ENCODE data around the gene GLCE.

Gene GLCE

DNA sequence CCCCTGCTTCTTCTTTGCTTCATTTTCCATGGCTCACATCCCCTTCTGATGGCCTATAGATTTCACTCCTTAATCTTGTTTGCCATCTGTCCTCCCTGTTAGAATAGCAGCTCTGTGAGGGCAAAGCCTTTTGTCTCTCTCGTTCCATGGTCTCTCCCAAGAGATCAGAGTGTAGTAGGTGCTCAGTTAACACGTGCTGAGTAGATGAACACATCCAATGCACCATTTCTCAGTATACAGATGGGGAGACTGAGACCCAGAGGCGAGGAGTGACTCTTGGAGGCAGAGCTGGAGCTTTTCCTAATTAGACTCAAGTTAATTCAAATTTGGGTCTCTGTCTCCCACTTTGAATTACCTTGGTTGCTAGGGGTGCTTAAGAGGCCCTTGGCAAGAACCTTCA is 142.5 kb downstream of the GLCE start:
- no peak for DNase-seq (ENCODE audit: low read depth)
- no peak overlapping the region for H3K4me3 ChIP-seq (ENCODE audit: low read length)
- TF ChIP-seq, protein P1, sequence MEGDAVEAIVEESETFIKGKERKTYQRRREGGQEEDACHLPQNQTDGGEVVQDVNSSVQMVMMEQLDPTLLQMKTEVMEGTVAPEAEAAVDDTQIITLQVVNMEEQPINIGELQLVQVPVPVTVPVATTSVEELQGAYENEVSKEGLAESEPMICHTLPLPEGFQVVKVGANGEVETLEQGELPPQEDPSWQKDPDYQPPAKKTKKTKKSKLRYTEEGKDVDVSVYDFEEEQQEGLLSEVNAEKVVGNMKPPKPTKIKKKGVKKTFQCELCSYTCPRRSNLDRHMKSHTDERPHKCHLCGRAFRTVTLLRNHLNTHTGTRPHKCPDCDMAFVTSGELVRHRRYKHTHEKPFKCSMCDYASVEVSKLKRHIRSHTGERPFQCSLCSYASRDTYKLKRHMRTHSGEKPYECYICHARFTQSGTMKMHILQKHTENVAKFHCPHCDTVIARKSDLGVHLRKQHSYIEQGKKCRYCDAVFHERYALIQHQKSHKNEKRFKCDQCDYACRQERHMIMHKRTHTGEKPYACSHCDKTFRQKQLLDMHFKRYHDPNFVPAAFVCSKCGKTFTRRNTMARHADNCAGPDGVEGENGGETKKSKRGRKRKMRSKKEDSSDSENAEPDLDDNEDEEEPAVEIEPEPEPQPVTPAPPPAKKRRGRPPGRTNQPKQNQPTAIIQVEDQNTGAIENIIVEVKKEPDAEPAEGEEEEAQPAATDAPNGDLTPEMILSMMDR (IDR thresholded peaks at IDR 0.05; ENCODE audit: insufficient read depth, low read depth, low read length, missing control alignments): no peak

DNA sequence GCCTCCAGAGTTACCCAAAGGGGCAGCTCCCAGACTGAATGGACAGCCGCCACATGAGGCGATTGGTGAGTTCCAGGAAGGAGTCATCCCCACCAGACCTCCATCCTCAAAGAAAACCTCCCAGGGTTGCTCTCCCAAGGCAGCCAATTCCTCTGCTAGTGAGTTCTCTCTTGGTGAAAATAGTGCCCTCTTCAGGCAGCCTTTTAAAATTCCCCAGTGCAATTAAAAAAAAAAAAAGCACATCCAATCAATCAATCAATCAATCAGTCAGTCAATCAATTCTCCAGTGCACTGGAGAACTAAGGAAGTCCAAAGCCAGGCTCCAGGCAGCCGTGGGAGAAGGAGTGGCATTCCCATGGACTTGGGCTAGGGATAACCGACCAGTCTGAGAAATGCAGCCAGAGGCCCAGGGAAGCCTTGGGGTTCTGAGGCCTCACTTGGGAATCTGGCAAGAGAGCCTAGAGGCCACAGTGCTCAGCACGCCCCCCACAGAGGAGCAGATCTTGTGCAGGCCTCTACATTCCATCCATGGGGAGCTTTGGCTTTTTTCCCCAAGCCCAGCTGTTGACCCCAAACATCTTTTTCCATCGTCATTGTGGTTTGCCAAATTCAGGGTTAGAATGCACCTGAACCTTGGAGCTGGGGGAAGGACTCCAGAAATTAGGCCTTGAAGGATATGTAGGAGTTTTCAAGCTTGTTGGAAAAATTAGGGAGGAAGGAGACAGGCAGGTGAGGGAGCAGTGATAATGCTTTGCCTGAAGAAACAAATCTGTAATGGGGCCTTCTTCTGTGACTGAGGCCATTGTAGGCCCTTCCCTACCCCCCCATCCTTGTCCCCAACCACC is 143.1 kb downstream of the GLCE start:
- TF ChIP-seq, protein P1 (IDR thresholded peaks at IDR 0.05; ENCODE audit: insufficient read depth, low read depth, low read length, missing control alignments): peak; percentile 2
- no peak for DNase-seq (ENCODE audit: low read depth)
- no peak overlapping the region for H3K4me3 ChIP-seq (ENCODE audit: low read length)

DNA sequence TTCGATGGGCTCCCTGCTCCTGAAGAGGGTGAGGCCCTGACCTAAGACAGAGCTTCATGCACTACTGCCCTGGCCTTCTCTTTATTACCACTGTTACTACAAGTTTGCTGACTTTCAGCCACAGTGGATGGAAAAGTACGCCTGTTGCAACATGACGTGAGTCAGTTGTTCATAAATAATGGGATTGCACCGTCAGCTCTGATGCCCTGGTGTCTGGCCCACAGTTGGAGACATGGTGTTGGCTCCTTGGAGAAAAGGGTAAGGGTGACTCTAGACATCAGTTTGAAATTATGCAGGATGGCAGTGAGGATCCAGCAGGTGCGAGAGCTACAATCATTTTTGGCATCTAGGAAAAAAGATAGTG is 143.7 kb downstream of the GLCE start:
- no peak overlapping the region for H3K4me3 ChIP-seq (ENCODE audit: low read length)
- DNase-seq (ENCODE audit: low read depth): peak; percentile 91
- TF ChIP-seq, protein P1 (IDR thresholded peaks at IDR 0.05; ENCODE audit: insufficient read depth, low read depth, low read length, missing control alignments): no peak

DNA sequence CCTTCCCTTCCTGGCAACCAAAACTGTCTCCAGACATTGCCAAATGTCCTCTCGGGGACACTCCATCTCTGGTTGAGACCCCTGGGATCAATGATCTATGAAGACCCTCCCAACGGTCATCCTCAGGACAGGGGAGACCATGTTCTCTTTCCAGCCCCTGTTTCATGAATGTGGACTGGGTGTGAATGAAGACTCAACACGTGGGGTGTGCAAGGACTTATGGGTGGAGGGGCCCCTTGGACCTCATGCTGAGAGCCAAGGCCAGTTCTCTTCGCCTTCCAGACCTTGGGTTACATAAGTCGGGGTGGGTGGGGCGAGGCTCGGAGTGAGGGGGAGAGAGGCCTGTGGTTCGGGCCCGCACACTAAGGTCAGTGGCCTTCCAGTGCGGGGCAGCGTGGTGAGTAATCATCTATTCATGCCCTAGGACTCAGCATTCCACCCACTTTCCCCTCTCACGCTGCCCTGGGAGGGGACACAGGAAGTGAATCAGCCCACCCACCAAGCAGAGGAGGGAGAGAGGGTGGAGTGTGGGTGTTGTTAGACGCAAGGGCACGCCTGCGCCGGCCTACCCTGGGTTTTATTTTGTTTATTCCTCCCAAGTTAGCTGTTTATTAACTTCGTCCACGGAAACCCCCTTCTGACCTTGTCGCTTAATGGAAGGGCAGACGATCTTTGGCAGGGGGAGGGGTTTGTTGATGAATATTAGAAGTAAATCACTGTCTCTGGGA is 144.9 kb downstream of the GLCE start:
- TF ChIP-seq, protein P1 (IDR thresholded peaks at IDR 0.05; ENCODE audit: insufficient read depth, low read depth, low read length, missing control alignments): no peak
- no peak overlapping the region for H3K4me3 ChIP-seq (ENCODE audit: low read length)
- DNase-seq (ENCODE audit: low read depth): peak; percentile 87

DNA sequence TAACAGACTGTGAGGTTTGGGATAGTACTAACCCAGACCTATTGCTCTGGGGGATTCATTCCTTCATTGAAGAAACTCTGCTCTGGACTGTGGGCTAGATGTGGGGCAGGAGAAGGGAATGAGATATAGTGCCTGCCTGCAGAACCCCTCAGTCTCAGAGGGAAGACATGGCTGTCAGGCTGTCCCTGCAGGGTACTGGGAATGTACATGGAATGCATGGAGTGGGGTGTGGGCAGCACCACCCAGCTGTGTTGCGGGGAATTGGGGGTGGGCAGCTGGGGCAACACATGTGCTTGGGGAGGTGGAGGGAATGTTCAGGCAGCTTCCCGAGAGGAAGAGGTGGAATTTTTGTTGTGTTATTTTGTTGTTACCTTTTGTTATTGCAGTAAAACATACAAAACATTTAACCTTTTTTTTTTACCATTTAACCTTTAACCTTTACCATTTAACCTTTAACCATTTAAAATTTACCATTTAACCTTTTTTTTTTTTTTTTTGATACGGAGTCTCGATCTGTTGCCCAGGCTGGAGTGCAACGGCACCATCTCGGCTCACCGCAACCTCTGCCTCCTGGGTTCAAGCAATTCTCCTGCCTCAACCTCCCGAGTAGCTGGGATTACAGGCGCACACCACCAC is 145.6 kb downstream of the GLCE start:
- no peak for DNase-seq (ENCODE audit: low read depth)
- H3K4me3 ChIP-seq (ENCODE audit: low read length): no peak overlapping the region
- TF ChIP-seq, protein P1 (IDR thresholded peaks at IDR 0.05; ENCODE audit: insufficient read depth, low read depth, low read length, missing control alignments): no peak

DNA sequence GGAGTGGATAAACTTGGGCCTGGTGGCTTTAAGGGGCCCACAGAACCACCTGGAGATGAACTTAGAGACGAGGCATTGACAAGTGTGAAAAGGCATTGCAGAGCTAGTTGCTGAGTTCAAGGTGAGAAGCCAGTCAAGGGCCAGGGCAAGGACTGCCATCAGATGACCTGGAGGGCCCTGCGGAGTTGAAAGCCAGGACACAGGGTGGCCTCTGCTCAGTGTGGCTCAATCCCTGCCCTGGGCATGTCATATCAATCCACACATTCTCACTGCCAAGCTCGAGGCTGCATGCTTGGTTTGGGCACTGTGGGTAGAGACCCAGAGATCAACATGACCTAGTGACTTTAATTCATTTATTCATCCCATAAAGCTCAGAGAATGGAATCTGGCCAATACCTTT is 147.5 kb downstream of the GLCE start:
- no peak overlapping the region for H3K4me3 ChIP-seq (ENCODE audit: low read length)
- TF ChIP-seq, protein P1 (IDR thresholded peaks at IDR 0.05; ENCODE audit: insufficient read depth, low read depth, low read length, missing control alignments): no peak
- DNase-seq (ENCODE audit: low read depth): no peak

Measured in epithelial cell of esophagus (primary cell).